Spleen (tissue), 11 donors: ENCODE results near the gene CDH26. TPM values are rescaled to one million over a fixed set of nuclear protein-coding genes. Genes with fewer than 3 reads are reported as not detected.

ENCODE experiments used
- DNase-seq: peaks from one replicate; pipeline ENCODE4 v3.0.0-alpha.2; 2020
- H3K27ac ChIP-seq, 8 donors: fragments of 200-600 bp; sonication (generic) in 7 of 8; 1 replicate in 4 of 8; 2 replicates in 4 of 8; pipeline versions ENCODE4 v1.5.0 to v1.8.0; 2016 to 2021; ENCODE audit warnings: inconsistent platforms in 4 of 8, mild to moderate bottlenecking in 4 of 8, moderate library complexity in 1 of 8
- H3K27me3 ChIP-seq, 7 donors: fragments of 200-600 bp; sonication (generic) in 6 of 7; replicated peaks in 1 of 7; 1 replicate in 4 of 7; 2 replicates in 3 of 7; pipeline versions ENCODE4 v1.5.0 to v1.8.0; 2016 to 2021; ENCODE audit warnings: inconsistent platforms in 3 of 7, mild to moderate bottlenecking in 1 of 7
- H3K36me3 ChIP-seq, 6 donors: fragments of 200-600 bp; sonication (generic) in 5 of 6; 1 replicate in 4 of 6; 2 replicates in 2 of 6; pipeline versions ENCODE4 v1.5.0 to v1.8.0; 2016 to 2021; ENCODE audit warnings: inconsistent platforms in 2 of 6
- H3K4me1 ChIP-seq, 6 donors: fragments of 200-600 bp; sonication (generic) in 5 of 6; 1 replicate in 3 of 6; 2 replicates in 3 of 6; pipeline versions ENCODE4 v1.5.0 to v1.8.0; 2016 to 2021; ENCODE audit warnings: inconsistent platforms in 3 of 6
- H3K4me3 ChIP-seq, 8 donors: fragments of 200-600 bp; sonication (generic) in 7 of 8; 1 replicate in 4 of 8; 2 replicates in 4 of 8; pipeline versions ENCODE4 v1.5.0 to v1.8.0; 2016 to 2021; ENCODE audit warnings: inconsistent platforms in 4 of 8, mild to moderate bottlenecking in 4 of 8, moderate library complexity in 2 of 8
- H3K9me3 ChIP-seq, 8 donors: fragments of 200-600 bp; sonication (generic) in 7 of 8; 1 replicate in 4 of 8; 2 replicates in 4 of 8; pipeline versions ENCODE4 v1.5.0 to v1.8.0; 2016 to 2021; ENCODE audit warnings: inconsistent platforms in 4 of 8
- CTCF ChIP-seq, 11 experiments: fragments of 200-600 bp in 7 of 11; fragments of 450-650 bp in 4 of 11; sonication (generic) in 4 of 11; IDR thresholded peaks in 8 of 11; conservative IDR thresholded peaks in 3 of 11; 1 replicate in 7 of 11; 2 replicates in 4 of 11; pipeline versions ENCODE4 v1.4.0 to v1.8.0; 2016 to 2021; ENCODE audit warnings: antibody characterized with exemption in 11 of 11, inconsistent platforms in 4 of 11, mild to moderate bottlenecking in 1 of 11
- POLR2A ChIP-seq, 3 donors: fragments of 450-650 bp; IDR thresholded peaks; one replicate each; pipeline ENCODE4 v1.5.1; 2017; ENCODE audit warnings: antibody characterized with exemption in 3 of 3, mild to moderate bottlenecking in 1 of 3
- POLR2AphosphoS5 ChIP-seq, 3 donors: sonication (generic); formaldehyde crosslinking; IDR thresholded peaks; one replicate each; pipeline ENCODE4 v1.5.1; 2017; ENCODE audit warnings: antibody characterized with exemption in 3 of 3
- WGBS, 5 donors: extraction: QIAGEN DNeasy Blood & Tissue Kit in 3 of 5; methylation state at CpG; one replicate each; pipeline versions ENCODE4 v1.1.5 to v1.1.7; 2013 to 2018; 5-methylcytosine and 5-hydroxymethylcytosine counted together
- intact Hi-C: fragments of 100-400 bp; cut with DNase I; formaldehyde crosslinking; loops from one replicate; pipeline ENCODE4 v1.15.0; 2023; ENCODE audit warnings: low total_unique reads
- polyA plus RNA-seq, 3 donors: library from polyadenylated mRNA; stranded (reverse); fragments of 200-250 nt; gene quantifications; one replicate each; pipeline ENCODE4 v1.2.1, GENCODE V29; 2013
- total RNA-seq, 7 donors: library from RNA; depleted of rRNA in 3 of 7; stranded (reverse); fragments of >200 nt in 3 of 7; fragmentation: NEBNext Ultra II Directional in 4 of 7; extraction: Animal tissue kit (Norgen Biotek cat#: 25700) in 4 of 7; gene quantifications; one replicate each; pipeline versions ENCODE4 v1.1.0 to v1.2.1, GENCODE V29; 2016 to 2021
- donor health status: healthy with polysubstance abuse.
- donor health status: DM: no; HTN: no; CAD: no; lungs with moderate emphysema.
- donor health status: DM: no; HTN: no; CAD: no.
- donor health status: Bipolar disorder and iron deficiency.
- donor health status: healthy.
- donor health status: DM: no; HTN: no; CAD: no.
- donor health status: DM: yes; HTN: yes; CAD: no.

CDH26 gene
- total and polyA plus RNA-seq, 10 donors = 0.70 to 6.2 (median 2.0) TPM

DNA sequence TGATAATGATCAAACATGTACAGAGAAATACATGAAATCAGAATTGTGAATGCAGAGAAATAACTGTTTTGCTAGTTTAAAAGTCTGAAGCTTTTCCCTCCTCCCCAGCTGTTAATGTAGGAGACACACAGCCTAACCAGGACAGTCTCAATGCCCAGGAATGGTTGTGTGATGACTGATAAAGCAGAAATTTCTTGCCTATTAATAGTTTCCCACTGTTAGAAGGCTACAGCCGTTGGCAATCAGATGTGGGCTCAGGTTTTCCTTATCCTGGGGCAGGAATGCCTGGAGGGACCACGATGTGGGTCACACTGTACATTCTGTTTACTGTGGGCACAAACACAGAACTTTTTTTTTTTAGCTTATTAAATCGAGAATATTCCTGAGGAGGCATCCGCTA is 20.0 kb upstream of the CDH26 start:
- DNase-seq = no peak
- no peak for TF ChIP-seq POLR2A (IDR thresholded peaks at IDR 0.05)
- TF ChIP-seq POLR2AphosphoS5 (IDR thresholded peaks at IDR 0.05) = no peak
- TF ChIP-seq CTCF (IDR thresholded peaks at IDR 0.05 in 8 of 11, conservative IDR thresholded peaks at IDR 0.05 in 3 of 11) = no peak
- peak overlapping the region in 5 of 8 donors; percentile 4 to 99 (median 97) for H3K27ac ChIP-seq
- peaks cover 37 to 88% (median 62%) of the 10 kb centered on the region in 6 donors for H3K4me1 ChIP-seq
- H3K27me3 ChIP-seq = no peaks in the 10 kb centered on the region
- H3K9me3 ChIP-seq = no peaks in the 10 kb centered on the region
- H3K4me3 ChIP-seq = peak overlapping the region in 5 of 8 donors; percentile 3 to 95 (median 87)
- 70 to 88% (median 81%) methylated on average over 4 of the region's 4 CpGs for WGBS, 5 donors
- H3K36me3 ChIP-seq = peaks cover 0 to 13% (median 6%) of the 10 kb centered on the region in 6 donors
- intact Hi-C loops = no loop called here

DNA sequence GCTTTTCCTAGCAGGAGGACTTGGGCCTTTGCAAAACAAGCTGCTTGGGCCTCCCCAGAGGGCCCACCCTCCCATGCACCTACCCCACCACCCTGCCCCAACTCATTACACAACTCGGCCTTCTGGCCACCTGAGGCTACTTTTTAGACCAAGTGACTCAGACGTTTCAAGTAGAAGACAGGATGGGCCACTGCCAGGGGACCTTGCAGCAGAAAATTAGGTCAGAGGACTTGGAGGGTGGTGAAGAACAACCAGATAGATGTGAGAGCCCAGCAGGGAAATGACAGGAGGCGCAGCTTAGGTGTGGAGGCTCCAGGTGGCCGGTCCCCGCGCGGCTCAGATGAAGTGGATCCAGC is 19.5 kb upstream of the CDH26 start:
- Histone ChIP-seq H3K36me3 (peaks cover 0 to 18% (median 10%) of the 10 kb centered on the region in 6 donors), H3K27me3 (no peaks in the 10 kb centered on the region), H3K4me1 (peaks cover 37 to 88% (median 58%) of the 10 kb centered on the region in 6 donors), H3K9me3 (no peaks in the 10 kb centered on the region), H3K4me3 (peak overlapping the region in 7 of 8 donors; percentile 77 to 95 (median 86)), H3K27ac (peak overlapping the region in 5 of 8 donors; percentile 4 to 99 (median 97))
- intact Hi-C loops = no loop called here
- 74 to 87% (median 84%) methylated on average over 7 of the region's 7 CpGs for WGBS, 5 donors
- no peak for DNase-seq
- TF ChIP-seq POLR2A (IDR thresholded peaks at IDR 0.05) (no peak), CTCF (IDR thresholded peaks at IDR 0.05 in 8 of 11, conservative IDR thresholded peaks at IDR 0.05 in 3 of 11) (no peak), POLR2AphosphoS5 (IDR thresholded peaks at IDR 0.05) (no peak)

- Histone ChIP-seq H3K4me3 (peak overlapping the region; percentile 45 to 95 (median 86)), H3K9me3 (no peaks in the 10 kb centered on the region), H3K36me3 (peaks cover 0 to 24% (median 16%) of the 10 kb centered on the region in 6 donors), H3K27ac (peak overlapping the region; percentile 94 to 99 (median 97)), H3K4me1 (peaks cover 36 to 83% (median 54%) of the 10 kb centered on the region in 6 donors), H3K27me3 (no peaks in the 10 kb centered on the region)
- no peak for TF ChIP-seq CTCF (IDR thresholded peaks at IDR 0.05 in 8 of 11, conservative IDR thresholded peaks at IDR 0.05 in 3 of 11)
- peak in 2 of 3 donors; percentile 7 to 40 for TF ChIP-seq POLR2AphosphoS5 (IDR thresholded peaks at IDR 0.05)
- no peak for TF ChIP-seq POLR2A (IDR thresholded peaks at IDR 0.05)
- intact Hi-C loops = no loop called here
- DNase-seq = peak; percentile 90
- 48 to 82% (median 49%) methylated on average over 61 to 104 of the region's 104 CpGs for WGBS, 5 donors
Observed at GRCh38 chr20:59939052-59939878, 19.0 kb upstream of the CDH26 start.

- 0 to 1% (median 1%) methylated on average over 13 to 24 of the region's 24 CpGs for WGBS, 5 donors
- H3K27ac ChIP-seq = peak overlapping the region; percentile 94 to 99 (median 97)
- DNase-seq = peak; percentile 93
- intact Hi-C loops = no loop called here
- peak overlapping the region; percentile 45 to 95 (median 86) for H3K4me3 ChIP-seq
- peaks cover 0 to 29% (median 21%) of the 10 kb centered on the region in 6 donors for H3K36me3 ChIP-seq
- peaks cover 35 to 83% (median 54%) of the 10 kb centered on the region in 6 donors for H3K4me1 ChIP-seq
- H3K9me3 ChIP-seq = no peaks in the 10 kb centered on the region
- H3K27me3 ChIP-seq = no peaks in the 10 kb centered on the region
- TF ChIP-seq POLR2AphosphoS5 (IDR thresholded peaks at IDR 0.05) = no peak
- no peak for TF ChIP-seq POLR2A (IDR thresholded peaks at IDR 0.05)
- TF ChIP-seq CTCF (IDR thresholded peaks at IDR 0.05 in 8 of 11, conservative IDR thresholded peaks at IDR 0.05 in 3 of 11) = no peak
Observed at GRCh38 chr20:59939879-59940128, 18.4 kb upstream of the CDH26 start.
